A673 (cell line): Measurements from ENCODE around the gene FARP1. TPM values are rescaled to one million over a fixed set of nuclear protein-coding genes. Genes with fewer than 3 reads are reported as not detected.

ENCODE experiments used
- BruUV-seq: library from RNA; stranded (reverse); fragments of 400-500 nt; replicated peaks from 2 replicates; lab custom pipeline; 2021; lab: Mats Ljungman, UMichigan
- CTCF ChIA-PET: fragments of 300-600 bp; sonication (Branson Sonifier 250); formaldehyde crosslinking; loops from one replicate; lab custom pipeline; 2022; ENCODE audit warnings: antibody characterized with exemption; lab: Charles Lee
- POLR2A ChIA-PET: fragments of 300-600 bp; sonication (Branson Sonifier 250); formaldehyde crosslinking; loops from one replicate; lab custom pipeline; 2022; ENCODE audit warnings: antibody characterized with exemption; ENCODE audit not compliant: low non-redundant PET; lab: Charles Lee
- DNase-seq: peaks from one replicate; pipeline ENCODE4 v3.0.0-alpha.2; 2015; ENCODE audit warnings: low spot score
- H3K27ac ChIP-seq: fragments of 200-600 bp; sonication (generic); 2 replicates; pipeline ENCODE4 v1.5.1; 2016; ENCODE audit warnings: mixed run types, low read depth, mild to moderate bottlenecking, mixed read lengths, antibody characterized with exemption, low read length; ENCODE audit not compliant: poor library complexity, severe bottlenecking
- H3K27me3 ChIP-seq: fragments of 200-600 bp; sonication (generic); replicated peaks from 2 replicates; pipeline ENCODE4 v1.6.1; 2017; ENCODE audit warnings: mixed run types, low read depth, mild to moderate bottlenecking, mixed read lengths, antibody characterized with exemption, low read length; ENCODE audit not compliant: insufficient read depth, poor library complexity
- H3K36me3 ChIP-seq: fragments of 200-600 bp; sonication (generic); 2 replicates; pipeline ENCODE4 v1.6.1; 2016; ENCODE audit warnings: mixed run types, mild to moderate bottlenecking, mixed read lengths, antibody characterized with exemption, low read length; ENCODE audit not compliant: insufficient read depth, poor library complexity, severe bottlenecking
- H3K4me1 ChIP-seq: fragments of 200-600 bp; sonication (generic); 2 replicates; pipeline ENCODE4 v1.6.1; 2017; ENCODE audit warnings: mixed run types, mild to moderate bottlenecking, mixed read lengths, antibody characterized with exemption, low read length; ENCODE audit not compliant: insufficient read depth, poor library complexity, severe bottlenecking
- H3K4me3 ChIP-seq: fragments of 200-600 bp; sonication (generic); 2 replicates; pipeline ENCODE4 v1.5.1; 2016; ENCODE audit warnings: low read depth, mixed run types, mild to moderate bottlenecking, mixed read lengths, low read length; ENCODE audit not compliant: poor library complexity, severe bottlenecking
- H3K9me3 ChIP-seq: fragments of 200-600 bp; sonication (generic); 2 replicates; pipeline ENCODE4 v1.6.1; 2016; ENCODE audit warnings: mixed run types, low read depth, mild to moderate bottlenecking, mixed read lengths, antibody characterized with exemption, low read length; ENCODE audit not compliant: poor library complexity, severe bottlenecking
- EZH2 ChIP-seq: fragments of 200-600 bp; sonication (generic); IDR thresholded peaks from 2 replicates; pipeline ENCODE4 v1.6.1; 2017; ENCODE audit warnings: borderline replicate concordance, low read depth, mild to moderate bottlenecking, mixed read lengths, antibody characterized with exemption, low read length; ENCODE audit not compliant: poor library complexity, severe bottlenecking
- intact Hi-C: fragments of 100-400 bp; cut with micrococcal nuclease; formaldehyde crosslinking; loops from one replicate; pipeline ENCODE4 v1.10.0; 2022; ENCODE audit not compliant: unreplicated experiment
- total RNA-seq: library from RNA; stranded (reverse); gene quantifications from 2 replicates; pipeline ENCODE4 v1.2.3, GENCODE V29; 2021
- TF ChIP-seq, protein P1 (sequence below): fragments of 300-800, 200-600 bp; sonication (generic); conservative IDR thresholded peaks from 2 replicates; pipeline ENCODE4 v1.5.1; 2017; ENCODE audit warnings: low read depth, mild to moderate bottlenecking, antibody characterized with exemption, low read length, moderate library complexity, mixed read lengths

The FARP1 gene
- total RNA-seq, 1 experiment from 2014 or later = 177 TPM

DNA sequence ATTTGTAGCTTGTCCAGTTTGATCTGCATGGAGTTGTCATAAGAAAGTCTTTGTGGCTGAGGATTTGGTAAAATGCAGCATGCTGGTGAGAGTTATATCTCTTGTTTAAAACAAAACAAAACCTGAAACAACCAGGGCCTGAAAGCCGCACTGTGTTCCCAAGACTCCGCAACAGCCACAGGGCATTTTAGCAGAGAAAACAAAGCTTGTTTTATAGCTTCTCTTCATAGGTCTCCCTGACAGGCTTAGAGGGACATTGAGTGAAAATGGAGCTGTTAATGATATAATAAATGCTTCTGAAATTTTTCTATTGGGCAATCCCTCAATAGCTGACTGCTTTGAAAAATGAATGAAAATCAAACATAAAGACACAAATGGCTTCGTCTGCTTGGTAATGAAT is 182.8 kb downstream of the FARP1 start:
- DNase-seq = no peak
- TF ChIP-seq EZH2 = no peak
- TF ChIP-seq, protein P1, sequence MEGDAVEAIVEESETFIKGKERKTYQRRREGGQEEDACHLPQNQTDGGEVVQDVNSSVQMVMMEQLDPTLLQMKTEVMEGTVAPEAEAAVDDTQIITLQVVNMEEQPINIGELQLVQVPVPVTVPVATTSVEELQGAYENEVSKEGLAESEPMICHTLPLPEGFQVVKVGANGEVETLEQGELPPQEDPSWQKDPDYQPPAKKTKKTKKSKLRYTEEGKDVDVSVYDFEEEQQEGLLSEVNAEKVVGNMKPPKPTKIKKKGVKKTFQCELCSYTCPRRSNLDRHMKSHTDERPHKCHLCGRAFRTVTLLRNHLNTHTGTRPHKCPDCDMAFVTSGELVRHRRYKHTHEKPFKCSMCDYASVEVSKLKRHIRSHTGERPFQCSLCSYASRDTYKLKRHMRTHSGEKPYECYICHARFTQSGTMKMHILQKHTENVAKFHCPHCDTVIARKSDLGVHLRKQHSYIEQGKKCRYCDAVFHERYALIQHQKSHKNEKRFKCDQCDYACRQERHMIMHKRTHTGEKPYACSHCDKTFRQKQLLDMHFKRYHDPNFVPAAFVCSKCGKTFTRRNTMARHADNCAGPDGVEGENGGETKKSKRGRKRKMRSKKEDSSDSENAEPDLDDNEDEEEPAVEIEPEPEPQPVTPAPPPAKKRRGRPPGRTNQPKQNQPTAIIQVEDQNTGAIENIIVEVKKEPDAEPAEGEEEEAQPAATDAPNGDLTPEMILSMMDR = no peak
- Histone ChIP-seq H3K9me3 (no peaks in the 10 kb centered on the region), H3K4me1 (peaks cover 29% of the 10 kb centered on the region), H3K27ac (no peak overlapping the region), H3K27me3 (no peaks in the 10 kb centered on the region), H3K36me3 (no peaks in the 10 kb centered on the region), H3K4me3 (no peak overlapping the region)
- no TSS peak for BruUV-seq
- CTCF ChIA-PET = no interaction called here
- intact Hi-C loops = no loop called here
- POLR2A ChIA-PET = no interaction called here

DNA sequence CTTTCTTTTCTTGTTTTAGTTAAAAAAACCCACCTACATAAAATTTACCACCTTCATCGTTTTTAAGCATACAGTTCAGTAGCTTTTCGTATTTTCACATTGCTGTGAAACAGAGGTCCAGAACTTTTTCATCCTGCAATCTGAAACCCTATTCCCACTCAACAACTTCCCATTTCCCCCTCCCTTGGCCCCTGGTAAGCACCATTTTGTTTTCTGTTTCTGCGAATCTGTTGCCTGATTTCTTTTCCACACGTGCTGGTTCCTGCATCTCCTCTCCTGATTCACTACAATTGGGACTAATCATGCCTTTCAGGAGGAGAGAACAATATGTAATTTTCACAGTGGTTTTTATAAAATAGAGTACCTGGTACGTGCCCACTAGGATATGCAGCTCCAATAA is 183.4 kb downstream of the FARP1 start:
- Histone ChIP-seq H3K9me3 (no peaks in the 10 kb centered on the region), H3K4me1 (peaks cover 29% of the 10 kb centered on the region), H3K27ac (no peak overlapping the region), H3K36me3 (no peaks in the 10 kb centered on the region), H3K27me3 (no peaks in the 10 kb centered on the region), H3K4me3 (no peak overlapping the region)
- TF ChIP-seq EZH2 = no peak
- TF ChIP-seq, protein P1 = no peak
- DNase-seq = no peak
- BruUV-seq = no TSS peak
- intact Hi-C loops = no loop called here
- ChIA-PET POLR2A (no interaction called here), CTCF (no interaction called here)

DNA sequence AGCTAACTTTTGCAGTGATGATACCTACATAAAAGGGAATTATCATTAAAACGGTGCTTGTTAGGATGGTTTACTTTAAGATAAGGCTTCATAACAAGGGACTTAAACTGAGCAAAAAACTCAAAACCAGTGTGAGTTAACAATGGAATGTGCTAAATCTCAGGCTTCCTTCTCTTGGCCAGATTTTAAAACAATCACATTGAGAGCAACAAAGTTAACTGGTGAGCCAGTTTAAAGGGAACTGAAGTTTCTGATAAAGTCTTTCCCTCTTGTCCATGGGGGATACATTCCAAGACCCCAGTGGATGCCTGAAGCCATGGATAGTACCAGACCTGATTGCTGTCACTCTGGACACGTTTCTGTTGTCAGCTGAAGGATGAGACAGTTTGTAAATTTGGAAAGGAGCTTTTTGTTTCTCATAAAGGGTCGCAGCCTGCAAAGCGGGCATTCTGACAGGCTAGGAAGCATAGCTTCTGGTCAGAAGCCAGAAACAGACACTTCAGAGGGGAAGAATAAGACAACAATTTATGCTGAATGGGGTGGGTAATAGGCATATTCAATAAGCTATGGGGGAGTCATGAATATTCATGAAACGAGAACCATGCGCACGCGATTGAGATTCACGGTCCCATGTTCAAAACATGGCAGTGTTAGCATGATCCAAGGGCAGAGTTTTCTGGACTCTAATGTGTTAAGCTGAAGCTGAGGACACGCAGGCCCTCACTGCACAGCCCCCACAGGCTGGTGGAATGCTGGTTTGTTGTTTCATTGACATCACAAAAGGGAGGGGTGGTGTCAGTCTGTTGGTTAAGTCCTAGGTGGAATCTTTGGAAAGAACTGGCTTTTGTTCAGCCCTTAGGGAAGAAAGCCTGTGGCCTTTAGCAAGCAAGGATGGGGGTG is 184.7 kb downstream of the FARP1 start:
- Histone ChIP-seq H3K4me3 (no peak overlapping the region), H3K36me3 (no peaks in the 10 kb centered on the region), H3K9me3 (no peaks in the 10 kb centered on the region), H3K27ac (no peak overlapping the region), H3K4me1 (peaks cover 29% of the 10 kb centered on the region), H3K27me3 (no peaks in the 10 kb centered on the region)
- DNase-seq = peak; percentile 31
- POLR2A ChIA-PET = interaction anchor here (0.5 to 0.7 kb wide), 2 partner anchors 46 to 58 kb away, joined by 3 read pairs; no protein-coding TSS in a partner anchor
- intact Hi-C loops = no loop called here
- CTCF ChIA-PET = no interaction called here
- no peak for TF ChIP-seq EZH2
- TF ChIP-seq, protein P1 = no peak
- BruUV-seq = no TSS peak
